ENCODE results near the gene MYEOV.

Gene MYEOV

GRCh38 chr11:69302447-69303020, 8.6 kb downstream of the MYEOV start:
- no peak for DNase-seq

DNA sequence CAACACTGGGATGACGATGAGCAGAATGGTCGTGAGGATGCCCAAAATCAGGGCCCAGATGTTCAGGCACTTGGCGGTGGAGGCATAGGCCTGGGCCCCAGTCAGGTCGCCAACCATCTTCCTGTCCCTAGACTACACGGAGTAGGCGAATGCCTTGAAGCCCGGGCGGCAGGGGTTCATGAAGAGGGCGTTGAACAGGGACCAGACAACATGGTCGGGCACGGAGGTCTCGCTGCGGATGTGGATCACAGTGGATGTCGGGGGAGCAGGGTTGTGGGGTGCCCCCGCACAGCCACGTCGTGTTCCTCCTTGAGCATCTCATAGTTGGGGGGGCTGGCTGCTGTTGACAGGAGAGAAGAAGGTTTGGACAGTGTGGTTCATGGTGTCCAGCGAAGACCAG, 9.5 kb downstream of the MYEOV start:
- no peak for DNase-seq

DNA sequence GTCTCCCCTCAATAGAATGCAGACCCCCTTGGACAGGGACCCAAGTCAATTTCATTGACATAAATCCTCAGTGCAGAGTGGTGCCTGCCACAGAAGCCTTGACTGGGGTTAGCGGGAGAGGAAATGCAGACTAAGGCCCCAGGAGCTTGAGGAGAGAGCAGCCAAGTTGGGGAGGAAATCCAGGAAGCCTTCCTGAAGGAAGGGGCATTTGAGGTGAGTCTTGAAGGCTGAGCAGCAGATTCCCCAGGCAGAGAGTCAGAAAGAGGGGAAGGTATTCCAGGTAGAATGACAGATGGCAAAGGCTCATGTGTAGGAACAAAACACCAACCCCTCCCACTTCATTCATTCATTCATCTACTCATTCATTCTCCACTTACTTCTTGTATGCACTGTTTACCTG, 10.3 kb downstream of the MYEOV start:
- no peak for DNase-seq

- DNase-seq, result no peak
Measured at GRCh38 chr11:69304686-69305085, 10.7 kb downstream of the MYEOV start.

- no peak for DNase-seq
Measured at GRCh38 chr11:69305885-69306540, 12.1 kb downstream of the MYEOV start.

DNA sequence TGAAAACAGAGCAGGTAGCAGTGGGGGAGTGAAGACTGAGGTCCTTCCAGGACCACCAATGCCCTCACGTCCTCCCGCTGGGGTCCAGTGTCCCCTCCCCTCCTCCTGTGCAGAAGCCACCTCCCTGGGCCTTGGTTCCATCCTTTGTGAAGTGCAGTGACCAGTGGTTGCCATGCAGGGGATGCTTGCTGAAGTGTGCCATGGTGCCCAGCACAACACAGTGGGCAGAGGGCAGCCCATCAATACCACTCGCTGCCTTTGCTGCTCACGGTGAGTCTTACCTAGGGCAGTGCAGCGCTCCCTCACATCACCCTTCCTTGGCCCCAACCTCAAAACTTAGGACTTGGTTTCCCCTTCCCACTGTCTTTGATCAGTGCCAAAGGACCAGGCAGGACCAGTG, 12.9 kb downstream of the MYEOV start:
- DNase-seq, result no peak

DNA sequence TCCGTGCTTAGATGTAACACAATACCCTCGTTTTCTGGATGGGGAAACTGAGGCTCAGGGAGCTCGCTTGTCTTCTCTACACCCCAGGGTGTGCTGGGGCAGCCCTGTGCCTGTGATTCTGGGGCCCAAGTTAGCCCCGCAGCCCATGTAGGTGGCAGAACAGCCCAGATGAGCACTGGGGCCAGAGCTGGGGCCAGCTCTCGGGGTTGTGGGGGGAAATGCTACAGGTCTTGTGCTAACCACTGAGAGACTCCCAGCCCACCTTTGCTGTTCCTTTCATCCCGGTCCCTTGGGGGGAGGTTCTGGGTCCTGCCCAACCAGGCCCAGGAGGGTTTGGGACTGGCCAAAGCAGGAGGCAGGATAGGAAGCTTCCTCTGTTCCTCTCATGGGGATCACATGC, 13.5 kb downstream of the MYEOV start:
- DNase-seq, result no peak

- no peak for DNase-seq
Measured at GRCh38 chr11:69307871-69308431, 14.0 kb downstream of the MYEOV start.

DNA sequence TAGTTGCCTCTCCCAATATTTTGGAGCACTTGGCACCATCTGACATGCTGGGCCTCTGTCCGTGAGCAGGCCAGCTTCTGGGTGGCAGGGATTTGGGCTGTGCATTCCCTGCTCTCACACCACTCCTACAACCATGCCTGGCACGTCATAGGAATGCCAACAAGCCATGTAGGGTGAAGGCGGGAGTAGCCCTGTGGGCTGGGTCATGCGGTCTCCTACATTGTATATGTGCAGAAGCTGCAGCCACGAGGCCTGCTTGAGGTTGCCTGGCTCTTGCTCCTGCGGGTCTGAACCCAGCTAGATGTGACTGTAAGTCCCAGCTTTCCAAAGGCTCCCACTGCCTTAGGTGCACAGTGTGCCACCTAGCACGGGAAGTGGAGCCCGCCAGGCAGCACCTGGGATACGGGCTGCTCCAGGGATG, 14.5 kb downstream of the MYEOV start:
- no peak for DNase-seq

GRCh38 chr11:69308936-69309615, 15.1 kb downstream of the MYEOV start:
- no peak for DNase-seq

- no peak for DNase-seq
Measured at GRCh38 chr11:69309631-69310280, 15.8 kb downstream of the MYEOV start.

- no peak for DNase-seq
Measured at GRCh38 chr11:69310351-69310750, 16.4 kb downstream of the MYEOV start.

GRCh38 chr11:69310934-69311766, 17.2 kb downstream of the MYEOV start:
- peak; percentile 36 to 63 for DNase-seq

DNA sequence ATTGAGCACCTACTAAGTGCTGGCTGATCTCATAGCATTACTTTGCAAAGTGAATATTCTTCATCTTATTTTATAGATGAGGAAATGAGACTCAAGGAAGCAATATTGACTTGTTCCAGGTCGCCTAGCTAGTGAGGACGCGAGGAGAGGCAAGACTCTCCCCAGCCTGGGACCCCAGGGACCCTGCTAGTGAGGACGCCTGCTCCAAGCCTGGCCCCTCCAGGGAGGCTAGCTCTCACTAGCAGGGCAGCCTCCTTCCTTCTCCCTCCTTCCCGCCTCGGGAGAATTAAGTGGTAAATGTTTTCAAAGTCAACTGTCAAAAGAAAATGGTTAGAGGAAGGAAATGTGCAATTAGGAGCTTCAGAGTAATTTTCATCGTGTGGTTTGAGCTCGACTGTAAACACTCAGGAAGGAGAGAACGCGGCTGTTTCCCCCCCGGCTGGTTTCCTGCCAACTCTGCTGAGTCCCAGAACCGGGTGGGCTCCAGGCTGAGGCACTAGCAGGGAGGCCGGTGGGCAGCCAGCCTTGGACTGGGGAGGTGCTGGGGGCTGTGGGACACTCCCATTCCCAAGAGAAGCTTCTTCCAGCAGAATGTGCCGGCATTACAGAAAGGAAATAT, 17.9 kb downstream of the MYEOV start:
- no peak for DNase-seq

DNA sequence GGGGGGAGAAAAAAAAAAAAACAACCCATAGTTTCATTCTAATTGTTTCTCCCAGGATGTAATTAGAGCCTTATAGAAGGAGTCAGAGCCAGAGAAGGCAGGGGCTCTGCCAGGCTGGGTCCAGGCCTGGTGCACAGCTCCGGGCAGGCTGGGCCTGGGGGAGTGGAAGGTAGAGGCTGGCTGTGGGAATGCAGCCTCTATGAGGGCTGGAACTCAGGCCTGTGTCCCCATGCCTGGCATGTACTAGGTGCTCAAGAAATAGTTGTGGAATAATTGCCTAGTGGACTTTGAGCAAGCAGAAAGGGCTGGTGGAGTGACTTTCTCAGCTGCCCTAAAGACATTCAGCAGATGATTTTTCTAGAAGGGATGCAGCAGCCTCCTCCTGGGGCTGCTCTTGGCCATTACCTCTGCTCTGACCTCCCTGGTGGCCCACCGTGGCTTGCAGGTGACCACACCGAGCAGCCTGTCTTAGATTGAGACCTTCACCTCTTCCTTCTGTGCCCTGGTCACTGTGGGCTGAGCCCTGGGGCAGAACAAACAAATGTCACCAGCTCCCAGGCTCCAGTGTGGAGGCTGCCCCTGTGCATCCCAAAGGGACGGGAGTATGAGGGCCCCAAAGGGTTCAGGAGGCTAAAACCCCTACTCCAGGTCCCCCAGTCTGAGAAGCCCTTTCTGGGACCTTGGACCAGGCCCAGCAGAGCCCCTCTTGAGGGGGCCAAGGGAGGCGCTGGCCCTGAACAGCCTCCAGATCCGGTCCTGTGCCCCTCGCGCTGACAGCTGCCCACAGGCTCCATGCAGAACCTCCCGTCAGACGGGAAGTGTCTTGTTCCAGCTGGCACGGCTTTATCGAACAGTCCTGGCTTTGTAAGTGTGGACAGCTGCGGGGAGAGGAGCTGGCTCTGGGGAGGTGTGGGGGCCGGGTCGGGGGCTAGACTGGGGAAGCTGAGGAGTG, 18.8 kb downstream of the MYEOV start:
- no peak for DNase-seq

GRCh38 chr11:69313992-69314391, 20.0 kb downstream of the MYEOV start:
- DNase-seq, result no peak

DNA sequence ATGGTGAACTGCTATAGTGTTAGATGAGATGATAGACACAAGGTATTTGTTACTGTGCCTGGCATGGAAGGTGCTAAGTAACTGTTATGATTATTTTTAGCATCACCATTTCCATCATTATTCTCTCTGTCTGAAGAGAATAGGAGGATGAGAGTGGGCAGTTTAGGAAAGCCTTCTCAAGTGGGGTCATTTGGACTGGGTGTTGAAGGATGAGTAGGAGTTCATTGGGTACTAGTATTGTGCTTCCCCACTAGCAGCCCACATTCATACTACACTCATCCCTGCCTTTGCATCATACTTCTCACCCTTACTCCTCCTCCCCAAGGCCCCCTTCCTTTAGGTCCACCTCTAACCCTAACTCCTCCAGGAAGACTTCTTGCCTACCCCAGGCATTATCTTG, 20.6 kb downstream of the MYEOV start:
- DNase-seq, result no peak

DNA sequence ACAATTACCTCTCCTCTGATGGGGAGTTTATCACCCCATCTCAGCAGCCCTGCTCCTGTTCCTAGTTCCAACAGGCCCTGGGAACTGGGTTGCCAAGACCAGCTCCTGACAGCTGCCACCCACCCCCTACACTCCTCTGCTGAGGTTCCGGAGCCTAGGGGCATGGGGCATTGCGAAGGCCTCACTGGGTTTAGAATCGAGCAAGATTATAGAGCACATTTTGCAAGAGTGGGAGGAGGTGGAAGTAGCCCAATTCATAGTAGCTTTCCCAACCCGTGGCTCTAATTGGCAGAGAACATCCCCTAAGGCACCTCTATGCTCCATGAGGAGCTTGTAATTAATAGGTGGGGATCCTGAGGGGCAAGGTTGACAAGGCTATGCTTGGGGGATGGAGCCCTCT, 23.0 kb downstream of the MYEOV start:
- no peak for DNase-seq

DNA sequence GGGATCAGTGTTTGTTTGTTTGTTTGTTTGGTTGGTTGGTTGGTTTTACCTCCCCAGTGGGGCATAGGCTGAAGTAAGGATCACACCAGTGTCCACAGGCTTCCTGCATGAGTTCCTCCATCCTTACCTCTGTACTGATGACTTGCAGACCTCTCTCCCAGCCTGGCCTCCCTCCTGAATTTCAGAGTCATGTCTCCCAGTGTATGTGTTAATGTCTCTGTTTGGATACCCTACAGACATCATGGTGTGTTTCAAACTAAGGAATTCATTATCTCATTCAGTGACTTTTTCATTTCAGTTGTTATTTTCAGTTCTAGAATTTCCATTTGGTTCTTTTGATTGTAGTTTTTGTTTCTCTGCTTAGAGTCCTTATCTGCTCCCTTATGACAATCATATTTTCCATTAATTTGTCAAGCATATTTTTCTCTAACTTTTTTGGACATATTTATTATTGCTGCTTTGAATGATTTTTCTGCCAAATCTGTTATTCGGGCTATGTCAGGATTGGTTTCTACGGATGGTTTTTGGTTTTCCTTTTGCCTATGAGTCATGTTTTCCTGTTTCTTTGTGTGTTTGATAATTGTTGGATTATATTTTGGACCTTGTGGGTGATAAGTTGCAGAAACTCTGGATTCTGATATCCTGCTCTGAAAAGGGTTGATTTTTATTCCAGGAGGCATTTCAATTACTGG, 23.6 kb downstream of the MYEOV start:
- DNase-seq, result no peak

GRCh38 chr11:69318093-69318420, 24.1 kb downstream of the MYEOV start:
- DNase-seq, result no peak
